ENCODE results near the gene ARHGAP29.

Gene ARHGAP29

DNA sequence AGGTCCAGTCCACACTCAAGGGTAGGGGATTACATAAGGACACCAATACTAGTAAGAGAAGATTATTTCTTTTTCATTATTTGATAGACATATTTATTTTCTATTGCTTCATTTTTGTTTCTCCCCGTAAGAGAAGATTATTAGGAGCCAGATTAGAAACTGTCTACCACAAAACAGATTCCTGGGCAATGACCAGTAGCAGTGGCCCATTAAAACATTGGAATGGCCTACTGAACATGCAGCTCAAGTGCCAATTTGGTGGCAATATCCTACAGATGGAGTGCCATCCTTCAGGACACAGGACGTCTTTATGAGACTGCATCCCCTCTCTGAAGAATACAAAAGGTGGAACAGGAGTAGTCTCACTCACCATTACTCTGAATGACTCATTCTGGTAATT is 34.0 kb upstream of the ARHGAP29 start:
- Histone ChIP-seq H3K27me3 (no peaks in the 10 kb centered on the region), H3K4me3 (ENCODE audit: low read depth in 1 of 2, low read length in 1 of 2) (no peak overlapping the region), H3K4me1 (ENCODE audit: control insufficient read depth in 1 of 2, insufficient read depth in 1 of 2, low read depth in 1 of 2, low read length in 1 of 2) (no peaks in the 10 kb centered on the region), H3K9me3 (no peaks in the 10 kb centered on the region), H3K27ac (no peak overlapping the region), H3K36me3 (no peaks in the 10 kb centered on the region)
- TF ChIP-seq, protein P1, sequence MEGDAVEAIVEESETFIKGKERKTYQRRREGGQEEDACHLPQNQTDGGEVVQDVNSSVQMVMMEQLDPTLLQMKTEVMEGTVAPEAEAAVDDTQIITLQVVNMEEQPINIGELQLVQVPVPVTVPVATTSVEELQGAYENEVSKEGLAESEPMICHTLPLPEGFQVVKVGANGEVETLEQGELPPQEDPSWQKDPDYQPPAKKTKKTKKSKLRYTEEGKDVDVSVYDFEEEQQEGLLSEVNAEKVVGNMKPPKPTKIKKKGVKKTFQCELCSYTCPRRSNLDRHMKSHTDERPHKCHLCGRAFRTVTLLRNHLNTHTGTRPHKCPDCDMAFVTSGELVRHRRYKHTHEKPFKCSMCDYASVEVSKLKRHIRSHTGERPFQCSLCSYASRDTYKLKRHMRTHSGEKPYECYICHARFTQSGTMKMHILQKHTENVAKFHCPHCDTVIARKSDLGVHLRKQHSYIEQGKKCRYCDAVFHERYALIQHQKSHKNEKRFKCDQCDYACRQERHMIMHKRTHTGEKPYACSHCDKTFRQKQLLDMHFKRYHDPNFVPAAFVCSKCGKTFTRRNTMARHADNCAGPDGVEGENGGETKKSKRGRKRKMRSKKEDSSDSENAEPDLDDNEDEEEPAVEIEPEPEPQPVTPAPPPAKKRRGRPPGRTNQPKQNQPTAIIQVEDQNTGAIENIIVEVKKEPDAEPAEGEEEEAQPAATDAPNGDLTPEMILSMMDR (IDR thresholded peaks at IDR 0.05), result no peak

DNA sequence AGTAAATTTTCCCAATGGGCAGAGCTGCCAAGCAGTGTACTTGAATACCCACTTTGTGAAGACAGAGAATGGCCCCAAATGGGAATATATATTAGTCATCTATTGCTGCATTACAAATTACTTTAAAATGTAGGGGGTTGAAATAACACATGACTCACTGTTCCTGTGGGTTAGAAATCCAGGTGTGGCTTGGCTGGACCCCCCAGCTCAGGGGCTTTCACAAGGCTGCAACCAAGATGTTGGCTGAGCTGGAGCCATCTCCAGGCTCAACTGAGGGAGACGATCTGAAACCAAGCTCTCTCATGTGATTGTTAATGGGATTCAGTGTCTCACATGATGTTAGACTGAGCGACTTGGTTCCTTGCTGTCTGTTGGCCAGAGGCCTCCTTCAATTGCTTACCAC is 33.4 kb upstream of the ARHGAP29 start:
- no peaks in the 10 kb centered on the region for H3K36me3 ChIP-seq
- no peak overlapping the region for H3K4me3 ChIP-seq (ENCODE audit: low read depth in 1 of 2, low read length in 1 of 2)
- H3K27ac ChIP-seq, result no peak overlapping the region
- no peaks in the 10 kb centered on the region for H3K27me3 ChIP-seq
- TF ChIP-seq, protein P1 (IDR thresholded peaks at IDR 0.05), result no peak
- no peaks in the 10 kb centered on the region for H3K4me1 ChIP-seq (ENCODE audit: control insufficient read depth in 1 of 2, insufficient read depth in 1 of 2, low read depth in 1 of 2, low read length in 1 of 2)
- no peaks in the 10 kb centered on the region for H3K9me3 ChIP-seq

DNA sequence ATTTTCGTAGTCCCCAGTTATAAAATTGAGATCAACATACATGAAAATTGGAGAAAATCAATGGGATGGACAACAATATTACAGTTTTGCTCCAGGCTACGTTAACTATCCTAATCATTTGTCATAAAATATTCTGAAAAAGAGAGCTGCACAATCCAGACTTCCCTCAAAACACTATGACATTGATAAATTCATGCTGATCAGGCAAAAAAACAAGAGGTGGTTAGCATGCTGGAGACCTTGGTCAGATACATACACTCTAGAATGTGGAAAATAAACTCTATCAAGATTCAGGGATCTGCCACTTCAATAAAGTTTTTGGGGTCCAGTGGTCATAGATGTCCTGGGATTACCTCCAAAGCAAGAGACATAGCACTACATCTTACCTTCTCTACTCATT is 32.5 kb upstream of the ARHGAP29 start:
- Histone ChIP-seq H3K9me3 (no peaks in the 10 kb centered on the region), H3K4me1 (ENCODE audit: control insufficient read depth in 1 of 2, insufficient read depth in 1 of 2, low read depth in 1 of 2, low read length in 1 of 2) (no peaks in the 10 kb centered on the region), H3K36me3 (no peaks in the 10 kb centered on the region), H3K27ac (no peak overlapping the region), H3K27me3 (no peaks in the 10 kb centered on the region), H3K4me3 (ENCODE audit: low read depth in 1 of 2, low read length in 1 of 2) (no peak overlapping the region)
- TF ChIP-seq, protein P1 (IDR thresholded peaks at IDR 0.05), result no peak

DNA sequence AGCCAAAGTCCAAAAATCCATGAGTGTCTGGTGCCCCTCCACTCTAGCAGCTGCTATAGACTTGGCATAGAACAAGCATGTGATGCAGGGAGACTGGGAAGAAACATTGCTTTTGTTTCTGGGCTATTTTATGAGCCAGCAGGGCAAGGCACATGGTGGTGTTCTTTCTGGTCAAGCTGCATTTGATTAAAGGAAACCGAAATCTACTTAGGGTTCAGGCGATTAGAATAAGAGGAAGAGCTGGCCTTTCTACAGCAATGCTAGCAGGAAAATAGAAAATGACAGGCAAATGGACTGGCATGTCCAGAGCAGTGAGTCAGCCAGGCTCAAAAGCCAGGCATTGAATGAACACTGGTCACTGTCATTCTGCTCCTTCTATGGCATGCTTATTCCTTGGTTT is 28.5 kb upstream of the ARHGAP29 start:
- Histone ChIP-seq H3K36me3 (no peaks in the 10 kb centered on the region), H3K4me3 (ENCODE audit: low read depth in 1 of 2, low read length in 1 of 2) (no peak overlapping the region), H3K27ac (no peak overlapping the region), H3K9me3 (no peaks in the 10 kb centered on the region), H3K27me3 (no peaks in the 10 kb centered on the region), H3K4me1 (ENCODE audit: control insufficient read depth in 1 of 2, insufficient read depth in 1 of 2, low read depth in 1 of 2, low read length in 1 of 2) (no peaks in the 10 kb centered on the region)
- TF ChIP-seq, protein P1 (IDR thresholded peaks at IDR 0.05), result no peak

DNA sequence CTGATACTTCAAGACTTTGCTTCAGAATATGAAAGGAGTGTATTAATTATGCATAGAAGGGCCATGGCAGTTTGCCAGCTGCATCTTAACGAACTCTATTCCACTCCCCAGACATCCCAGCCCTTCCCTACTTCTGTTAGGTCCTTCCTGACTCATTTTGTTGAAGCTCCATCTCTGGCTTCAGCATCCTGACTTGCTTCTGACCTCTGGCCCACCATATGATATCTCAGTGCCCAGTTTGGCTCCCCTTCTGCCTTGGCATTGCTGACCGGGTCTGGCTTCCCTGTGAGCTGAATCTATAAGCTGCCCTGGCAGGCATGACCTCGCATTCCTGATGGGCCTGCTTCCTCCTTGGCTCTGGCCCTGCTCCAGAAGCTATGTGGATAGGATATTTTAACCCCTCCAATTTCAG is 27.6 kb upstream of the ARHGAP29 start:
- Histone ChIP-seq H3K9me3 (no peaks in the 10 kb centered on the region), H3K4me1 (ENCODE audit: control insufficient read depth in 1 of 2, insufficient read depth in 1 of 2, low read depth in 1 of 2, low read length in 1 of 2) (no peaks in the 10 kb centered on the region), H3K27me3 (no peaks in the 10 kb centered on the region), H3K27ac (no peak overlapping the region), H3K36me3 (no peaks in the 10 kb centered on the region), H3K4me3 (ENCODE audit: low read depth in 1 of 2, low read length in 1 of 2) (no peak overlapping the region)
- TF ChIP-seq, protein P1 (IDR thresholded peaks at IDR 0.05), result no peak
